ENCODE data around the gene DLG4.

DLG4 gene

DNA sequence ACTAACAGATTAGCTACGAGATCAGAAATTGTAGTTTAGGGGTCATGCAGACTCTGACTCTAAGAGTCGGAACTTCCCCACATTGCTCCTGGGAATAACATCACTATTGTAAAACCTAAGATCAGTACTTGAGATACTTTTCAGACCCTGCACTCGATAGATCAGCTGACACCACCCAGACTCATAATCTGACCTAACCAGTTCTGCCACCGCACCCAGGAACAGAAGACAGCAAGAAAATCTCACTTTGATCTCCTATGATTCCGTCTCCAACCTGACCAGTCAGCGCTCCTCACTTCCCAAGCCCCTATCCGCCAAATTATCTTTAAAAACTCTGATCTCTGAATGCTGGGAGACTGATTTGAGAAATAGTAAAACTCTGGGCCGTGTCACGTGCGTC is 77.8 kb downstream of the DLG4 start:
- no peak for DNase-seq

DNA sequence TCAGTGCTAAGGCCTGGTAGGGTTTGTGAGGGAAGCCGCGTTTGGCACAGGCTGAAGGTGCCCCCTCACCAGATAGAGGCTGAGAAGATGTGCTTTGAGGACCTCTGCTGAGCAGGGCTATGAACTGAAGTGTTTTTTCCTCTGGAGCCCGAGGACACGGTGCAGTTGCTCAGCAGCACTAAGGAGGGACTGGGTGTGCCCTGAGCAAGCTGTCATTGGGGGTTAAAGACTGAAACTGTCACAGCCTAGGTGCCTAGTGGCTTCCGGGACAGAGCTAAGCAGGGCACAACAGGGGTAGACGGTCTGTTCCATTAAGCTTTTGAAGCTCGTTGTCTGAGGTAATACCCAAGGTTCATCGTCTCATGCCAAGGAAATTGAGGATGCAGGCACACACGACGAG is 80.2 kb downstream of the DLG4 start:
- no peak for DNase-seq

DNA sequence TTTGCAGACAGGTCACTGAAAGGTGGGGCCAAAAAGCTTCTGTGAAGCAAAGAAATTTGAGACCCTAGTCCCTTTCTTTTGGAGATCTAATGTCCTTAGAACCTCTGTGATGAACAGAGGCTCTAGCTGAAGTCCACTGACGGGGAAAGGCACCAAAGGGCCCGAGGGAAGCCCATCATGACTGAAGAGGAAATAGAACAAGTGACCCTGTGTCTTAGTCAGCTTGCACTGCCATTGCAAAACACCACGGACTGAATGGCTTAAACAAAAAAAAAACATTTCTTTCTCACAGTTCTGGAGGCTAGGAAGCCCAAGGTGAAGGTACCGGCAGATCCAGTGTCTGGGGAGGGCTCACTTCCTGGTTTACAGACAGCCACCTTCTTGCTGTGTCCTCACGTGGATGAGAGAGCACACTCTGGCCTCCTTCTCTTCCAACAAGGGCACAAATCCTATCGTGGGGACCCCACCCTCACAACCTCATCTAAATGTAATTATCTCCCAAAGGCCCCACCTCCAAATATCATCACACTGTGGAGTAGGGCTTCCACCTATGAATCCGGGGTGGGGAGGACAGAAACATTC is 80.7 kb downstream of the DLG4 start:
- DNase-seq = no peak

- DNase-seq = no peak
Observed at GRCh38 chr17:7137171-7137943, 82.3 kb downstream of the DLG4 start.
